Thyroid gland (tissue), 4 donors: ENCODE results near the gene STOX2.

Source experiments
- CTCF ChIP-seq, 6 experiments: fragments of 200-600 bp in 3 of 6; fragments of 450-650 bp in 3 of 6; sonication (generic) in 3 of 6; IDR thresholded peaks; one replicate each; pipeline ENCODE4 v1.5.1; 2016 to 2019; ENCODE audit warnings: antibody characterized with exemption in 6 of 6, mild to moderate bottlenecking in 2 of 6, inconsistent platforms in 1 of 6, moderate library complexity in 1 of 6
- POLR2A ChIP-seq, 2 donors: fragments of 450-650 bp; IDR thresholded peaks; one replicate each; pipeline ENCODE4 v1.6.1; 2017; ENCODE audit warnings: antibody characterized with exemption in 2 of 2, mild to moderate bottlenecking in 2 of 2, moderate library complexity in 1 of 2

GRCh38 chr4:183950536-183950935 lies 45.4 kb downstream of the STOX2 start:
- TF ChIP-seq CTCF (IDR thresholded peaks at IDR 0.05) (no peak), POLR2A (IDR thresholded peaks at IDR 0.05) (no peak)
